Measurements from ENCODE around the gene GZF1.

DNA sequence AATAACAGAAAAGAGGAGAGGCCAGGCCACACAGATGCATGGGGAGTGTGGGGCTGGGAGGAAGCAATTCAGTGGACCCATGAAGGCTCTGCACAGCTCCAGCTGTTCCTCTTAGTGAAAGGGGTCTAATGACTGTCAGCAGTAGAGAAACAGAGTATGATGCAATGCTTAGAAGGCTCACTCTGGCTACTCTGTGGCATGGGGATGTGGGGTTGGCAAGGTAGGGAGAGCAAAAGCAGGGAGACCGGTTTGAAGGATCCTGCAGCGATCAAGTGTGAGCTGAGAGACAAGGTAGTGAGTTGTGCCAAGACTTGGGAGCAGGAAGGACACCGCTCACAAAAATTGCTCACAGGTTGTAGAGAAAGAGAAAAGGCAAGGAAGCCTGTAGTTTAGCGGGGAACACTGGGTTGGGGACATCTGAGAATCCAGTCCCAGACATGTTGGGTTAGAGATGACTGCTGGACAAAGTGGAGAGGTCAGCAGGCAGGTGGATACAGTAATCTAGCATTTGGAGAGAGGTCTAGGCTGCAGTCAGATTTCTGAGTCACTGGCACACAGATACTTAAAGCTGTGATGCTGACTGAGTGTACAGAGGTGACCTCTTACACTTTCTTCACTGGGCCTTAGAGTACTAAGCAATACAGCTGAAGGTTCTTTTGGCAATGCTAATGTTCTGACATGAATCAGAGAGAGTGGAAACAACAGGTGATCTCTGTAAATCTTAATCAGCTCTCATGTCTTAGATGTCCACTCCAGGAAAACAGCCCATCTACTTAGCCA lies 32.2 kb downstream of the GZF1 start:
- no peak for TF ChIP-seq EP300 (IDR thresholded peaks at IDR 0.05; ENCODE audit: low read depth)
- TF ChIP-seq, protein P1, sequence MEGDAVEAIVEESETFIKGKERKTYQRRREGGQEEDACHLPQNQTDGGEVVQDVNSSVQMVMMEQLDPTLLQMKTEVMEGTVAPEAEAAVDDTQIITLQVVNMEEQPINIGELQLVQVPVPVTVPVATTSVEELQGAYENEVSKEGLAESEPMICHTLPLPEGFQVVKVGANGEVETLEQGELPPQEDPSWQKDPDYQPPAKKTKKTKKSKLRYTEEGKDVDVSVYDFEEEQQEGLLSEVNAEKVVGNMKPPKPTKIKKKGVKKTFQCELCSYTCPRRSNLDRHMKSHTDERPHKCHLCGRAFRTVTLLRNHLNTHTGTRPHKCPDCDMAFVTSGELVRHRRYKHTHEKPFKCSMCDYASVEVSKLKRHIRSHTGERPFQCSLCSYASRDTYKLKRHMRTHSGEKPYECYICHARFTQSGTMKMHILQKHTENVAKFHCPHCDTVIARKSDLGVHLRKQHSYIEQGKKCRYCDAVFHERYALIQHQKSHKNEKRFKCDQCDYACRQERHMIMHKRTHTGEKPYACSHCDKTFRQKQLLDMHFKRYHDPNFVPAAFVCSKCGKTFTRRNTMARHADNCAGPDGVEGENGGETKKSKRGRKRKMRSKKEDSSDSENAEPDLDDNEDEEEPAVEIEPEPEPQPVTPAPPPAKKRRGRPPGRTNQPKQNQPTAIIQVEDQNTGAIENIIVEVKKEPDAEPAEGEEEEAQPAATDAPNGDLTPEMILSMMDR (IDR thresholded peaks at IDR 0.05): no peak

Measured in transverse colon (tissue), 3 donors.